Hepatocyte (in vitro differentiated cells): ENCODE data around the gene PSMB7. TPM values are rescaled to one million over a fixed set of nuclear protein-coding genes. Genes with fewer than 3 reads are reported as not detected.

Source experiments
- DNase-seq: peaks from one replicate; pipeline ENCODE4 v3.0.0-alpha.2; 2016; ENCODE audit warnings: low spot score
- H2AFZ ChIP-seq: fragments of 200-600 bp; sonication (generic); 2 replicates; pipeline ENCODE4 v1.6.0; 2016; ENCODE audit warnings: antibody characterized with exemption, mild to moderate bottlenecking
- H3K27ac ChIP-seq: fragments of 200-600 bp; sonication (generic); 2 replicates; pipeline ENCODE4 v1.5.1; 2016; ENCODE audit warnings: mild to moderate bottlenecking
- H3K27me3 ChIP-seq: fragments of 200-600 bp; sonication (generic); 2 replicates; pipeline ENCODE4 v1.6.1; 2016
- H3K36me3 ChIP-seq: fragments of 200-600 bp; sonication (generic); replicated peaks from 2 replicates; pipeline ENCODE4 v1.5.1; 2016; ENCODE audit warnings: low read depth; ENCODE audit not compliant: insufficient read depth
- H3K4me1 ChIP-seq: fragments of 200-600 bp; sonication (generic); 2 replicates; pipeline ENCODE4 v1.5.1; 2016; ENCODE audit warnings: mild to moderate bottlenecking, moderate library complexity; ENCODE audit not compliant: insufficient read depth
- H3K4me2 ChIP-seq: fragments of 200-600 bp; sonication (generic); 2 replicates; pipeline ENCODE4 v1.6.0; 2016
- H3K4me3 ChIP-seq: fragments of 200-600 bp; sonication (generic); 2 replicates; pipeline ENCODE4 v1.5.1; 2016; ENCODE audit warnings: mild to moderate bottlenecking
- H3K79me2 ChIP-seq: fragments of 200-600 bp; sonication (generic); 2 replicates; pipeline ENCODE4 v1.6.0; 2017; ENCODE audit warnings: mild to moderate bottlenecking
- H3K9me2 ChIP-seq: fragments of 200-600 bp; sonication (generic); replicated peaks from 2 replicates; pipeline ENCODE4 v1.6.0; 2017; ENCODE audit warnings: mild to moderate bottlenecking; ENCODE audit not compliant: insufficient read depth
- H3K9me3 ChIP-seq: fragments of 200-600 bp; sonication (generic); 2 replicates; pipeline ENCODE4 v1.5.1; 2016; ENCODE audit warnings: low read depth, mild to moderate bottlenecking
- H4K20me1 ChIP-seq: fragments of 200-600 bp; sonication (generic); 2 replicates; pipeline ENCODE4 v1.6.0; 2016; ENCODE audit warnings: mild to moderate bottlenecking; ENCODE audit not compliant: insufficient read depth, poor library complexity, severe bottlenecking
- CTCF ChIP-seq: fragments of 200-600 bp; sonication (generic); IDR thresholded peaks from 2 replicates; pipeline ENCODE4 v1.5.1; 2016; ENCODE audit warnings: antibody characterized with exemption, mild to moderate bottlenecking; ENCODE audit not compliant: poor library complexity
- EZH2 ChIP-seq: fragments of 200-600 bp; sonication (generic); IDR thresholded peaks from 2 replicates; pipeline ENCODE4 v1.6.1; 2016; ENCODE audit warnings: antibody characterized with exemption, mild to moderate bottlenecking, borderline replicate concordance
- EZH2phosphoT487 ChIP-seq: fragments of 200-600 bp; sonication (generic); IDR thresholded peaks from one replicate; pipeline ENCODE4 v1.6.1; 2018; ENCODE audit warnings: antibody characterized with exemption, mild to moderate bottlenecking, low read depth, moderate library complexity; ENCODE audit not compliant: unreplicated experiment, severe bottlenecking
- WGBS: methylation state at CpG from one replicate; pipeline ENCODE4 v1.1.6; 2016; ENCODE audit warnings: low lambda C conversion rate; ENCODE audit errors: missing lambda C conversion rate; 5-methylcytosine and 5-hydroxymethylcytosine counted together
- polyA plus RNA-seq: library from polyadenylated mRNA; unstranded; fragments of >200 nt; fragmentation: Nextera tagmentation; extraction: Ambion mirVana; gene quantifications from 2 replicates; pipeline ENCODE4 v1.2.1, GENCODE V29; 2016
- total RNA-seq: library from RNA; depleted of rRNA; stranded (reverse); fragments of >200 nt; gene quantifications from 2 replicates; pipeline ENCODE4 v1.2.3, GENCODE V29; 2014

PSMB7 gene
- total and polyA plus RNA-seq, 2 experiments from 2014 or later, result 189 to 197 TPM

- Histone ChIP-seq H3K9me2 (no peaks in the 10 kb centered on the region), H3K4me3 (no peak overlapping the region), H3K27ac (no peak overlapping the region), H3K4me2 (no peak overlapping the region), H2AFZ (no peak overlapping the region), H3K79me2 (peaks cover 69% of the 10 kb centered on the region), H3K4me1 (no peaks in the 10 kb centered on the region), H3K27me3 (no peaks in the 10 kb centered on the region), H3K9me3 (peaks cover 7% of the 10 kb centered on the region), H4K20me1 (peaks cover 14% of the 10 kb centered on the region), H3K36me3 (no peaks in the 10 kb centered on the region)
- WGBS, result 93% methylated on average over 9 of the region's 9 CpGs
- TF ChIP-seq EZH2 (no peak), CTCF (no peak), EZH2phosphoT487 (no peak)
- DNase-seq, result no peak
Observed at GRCh38 chr9:124375726-124376125, 39.5 kb downstream of the PSMB7 start.

DNA sequence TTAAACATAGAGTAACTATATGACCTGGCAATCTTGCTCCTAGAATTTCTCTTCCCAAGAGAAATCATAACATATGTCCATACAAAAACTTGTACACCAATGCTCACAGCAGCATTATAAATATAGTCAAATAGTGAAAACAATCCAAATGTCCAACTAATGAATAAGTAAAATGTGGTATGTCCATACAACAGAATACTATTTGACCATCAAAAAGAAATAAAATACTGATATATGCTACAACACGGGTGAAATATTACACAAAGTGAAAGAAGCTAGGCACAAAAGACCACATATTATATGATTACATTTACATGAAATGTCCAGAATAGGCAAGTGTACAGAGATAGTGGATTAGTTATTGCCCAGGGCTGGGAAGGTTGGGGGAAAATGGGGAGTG, 41.4 kb downstream of the PSMB7 start:
- DNase-seq, result no peak
- WGBS, result 100% methylated on average over 1 of the region's 1 CpG
- Histone ChIP-seq H3K9me3 (peaks cover 7% of the 10 kb centered on the region), H3K4me3 (no peak overlapping the region), H3K27me3 (no peaks in the 10 kb centered on the region), H3K36me3 (no peaks in the 10 kb centered on the region), H3K4me2 (no peak overlapping the region), H3K27ac (no peak overlapping the region), H4K20me1 (peaks cover 14% of the 10 kb centered on the region), H2AFZ (no peak overlapping the region), H3K4me1 (no peaks in the 10 kb centered on the region), H3K79me2 (peaks cover 78% of the 10 kb centered on the region), H3K9me2 (no peaks in the 10 kb centered on the region)
- TF ChIP-seq EZH2, result no peak
- no peak for TF ChIP-seq CTCF
- no peak for TF ChIP-seq EZH2phosphoT487

DNA sequence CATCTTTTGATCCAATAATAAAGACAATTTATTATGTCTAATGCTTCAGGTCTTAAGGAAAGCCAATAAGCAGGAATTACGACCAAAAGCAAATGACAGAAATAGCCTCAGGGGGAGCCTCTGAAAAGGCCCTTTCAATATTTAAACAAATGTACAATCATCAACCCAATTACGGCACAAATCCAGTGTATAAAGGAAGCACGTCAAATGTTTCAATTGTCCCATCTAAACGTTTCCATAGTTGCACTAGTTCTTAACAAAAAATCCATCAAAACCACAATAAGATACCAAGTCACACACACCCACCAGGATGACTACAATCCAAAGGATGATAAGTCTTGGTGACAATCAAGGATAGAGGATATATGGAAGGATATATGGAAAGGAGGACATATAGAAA, 41.9 kb downstream of the PSMB7 start:
- Histone ChIP-seq H2AFZ (no peak overlapping the region), H3K79me2 (peaks cover 82% of the 10 kb centered on the region), H3K9me3 (peaks cover 7% of the 10 kb centered on the region), H4K20me1 (peaks cover 17% of the 10 kb centered on the region), H3K4me2 (no peak overlapping the region), H3K4me1 (no peaks in the 10 kb centered on the region), H3K4me3 (no peak overlapping the region), H3K9me2 (no peaks in the 10 kb centered on the region), H3K36me3 (no peaks in the 10 kb centered on the region), H3K27me3 (no peaks in the 10 kb centered on the region), H3K27ac (no peak overlapping the region)
- 82% methylated on average over 4 of the region's 4 CpGs for WGBS
- no peak for TF ChIP-seq EZH2
- TF ChIP-seq EZH2phosphoT487, result no peak
- TF ChIP-seq CTCF, result no peak
- no peak for DNase-seq

- Histone ChIP-seq H3K4me3 (no peak overlapping the region), H3K9me3 (peaks cover 7% of the 10 kb centered on the region), H3K4me2 (no peak overlapping the region), H3K27me3 (no peaks in the 10 kb centered on the region), H3K27ac (no peak overlapping the region), H3K79me2 (peaks cover 78% of the 10 kb centered on the region), H3K4me1 (no peaks in the 10 kb centered on the region), H3K9me2 (no peaks in the 10 kb centered on the region), H3K36me3 (no peaks in the 10 kb centered on the region), H4K20me1 (peaks cover 23% of the 10 kb centered on the region), H2AFZ (no peak overlapping the region)
- DNase-seq, result no peak
- no peak for TF ChIP-seq CTCF
- TF ChIP-seq EZH2, result no peak
- no peak for TF ChIP-seq EZH2phosphoT487
Observed at GRCh38 chr9:124372038-124372437, 43.2 kb downstream of the PSMB7 start.
